IPS-11a (cell line): ENCODE measurements around the gene ATP5IF1.
A peak's percentile ranks its signal among the peaks of the same experiment; 100 is the strongest.

Experiments
- H3K4me3 ChIP-seq: one replicate; pipeline ENCODE4 v1.5.1; 2013; ENCODE audit warnings: low read depth, low read length, control low read depth

The ATP5IF1 gene

DNA sequence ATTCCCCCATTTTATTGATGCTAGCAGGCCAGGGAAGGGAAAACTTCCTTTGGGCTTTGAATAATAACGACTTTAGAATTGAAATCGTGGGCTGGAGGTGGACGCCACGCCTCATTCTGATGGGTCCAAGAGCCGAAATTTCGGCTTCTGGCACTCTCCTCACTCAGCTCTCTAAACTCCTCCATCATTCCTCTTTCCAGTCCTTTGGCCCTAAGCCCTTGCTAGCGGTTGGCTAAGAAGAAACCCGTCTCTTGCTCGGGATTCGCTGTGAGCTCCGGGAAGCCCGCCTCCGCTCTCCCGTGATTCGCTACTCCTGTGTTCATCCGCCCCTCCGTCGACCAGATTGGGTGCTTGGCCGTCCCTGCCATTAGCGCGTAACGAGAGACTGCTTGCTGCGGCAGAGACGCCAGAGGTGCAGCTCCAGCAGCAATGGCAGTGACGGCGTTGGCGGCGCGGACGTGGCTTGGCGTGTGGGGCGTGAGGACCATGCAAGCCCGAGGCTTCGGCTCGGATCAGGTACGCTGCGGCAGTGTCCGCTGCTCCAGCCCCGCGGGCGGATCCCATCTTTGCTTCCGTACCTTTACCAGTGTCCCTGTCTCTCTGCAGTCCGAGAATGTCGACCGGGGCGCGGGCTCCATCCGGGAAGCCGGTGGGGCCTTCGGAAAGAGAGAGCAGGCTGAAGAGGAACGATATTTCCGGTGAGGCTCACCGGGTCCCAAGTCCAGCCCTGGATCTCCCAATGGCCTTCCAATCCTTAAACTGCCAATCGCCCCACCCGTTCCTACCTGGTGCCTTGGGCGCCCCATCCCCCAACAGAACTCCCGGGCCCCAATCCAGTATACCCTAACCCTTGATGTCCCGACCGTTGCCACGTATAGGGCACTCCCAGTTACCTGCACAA is at the start of gene ATP5IF1:
Gene ATP5IF1 (plus strand): TSS at position 370 of the 901 bp plus-strand sequence. CDS start 60 bp downstream, at position 430.
- peak within 1 kb of the TSS; percentile 99 for H3K4me3 ChIP-seq

DNA sequence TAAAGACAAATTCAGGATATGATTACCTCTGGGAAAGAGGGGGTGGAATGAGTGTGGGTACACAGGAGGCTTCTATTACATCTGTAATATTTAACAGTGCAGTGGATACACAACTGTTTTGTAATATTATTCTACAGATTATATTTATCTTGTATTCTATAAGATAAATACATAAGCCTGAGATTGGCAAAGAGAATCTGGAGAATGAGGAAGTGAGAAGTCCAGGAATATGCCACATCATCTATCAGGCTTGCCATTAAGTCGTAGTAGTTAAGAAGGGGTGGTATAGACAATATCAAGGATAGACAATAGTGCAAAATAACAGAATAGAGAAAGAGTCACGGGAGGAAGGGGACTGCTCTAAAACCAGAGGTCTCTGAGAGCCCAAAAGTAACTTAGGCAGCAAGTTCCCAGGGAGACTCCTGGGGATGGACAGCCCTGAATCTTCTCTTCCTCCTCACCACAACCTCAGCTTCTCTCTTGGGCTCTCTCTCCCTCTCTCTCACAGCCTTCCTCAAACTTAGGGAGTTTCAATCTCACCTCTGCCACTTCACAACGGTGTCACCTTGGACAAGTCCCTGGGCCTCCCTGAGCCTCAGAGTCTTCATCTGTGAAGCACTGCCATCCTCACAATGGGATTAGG is 45.5 kb upstream of the ATP5IF1 start:
- H3K4me3 ChIP-seq, result no peak overlapping the region

DNA sequence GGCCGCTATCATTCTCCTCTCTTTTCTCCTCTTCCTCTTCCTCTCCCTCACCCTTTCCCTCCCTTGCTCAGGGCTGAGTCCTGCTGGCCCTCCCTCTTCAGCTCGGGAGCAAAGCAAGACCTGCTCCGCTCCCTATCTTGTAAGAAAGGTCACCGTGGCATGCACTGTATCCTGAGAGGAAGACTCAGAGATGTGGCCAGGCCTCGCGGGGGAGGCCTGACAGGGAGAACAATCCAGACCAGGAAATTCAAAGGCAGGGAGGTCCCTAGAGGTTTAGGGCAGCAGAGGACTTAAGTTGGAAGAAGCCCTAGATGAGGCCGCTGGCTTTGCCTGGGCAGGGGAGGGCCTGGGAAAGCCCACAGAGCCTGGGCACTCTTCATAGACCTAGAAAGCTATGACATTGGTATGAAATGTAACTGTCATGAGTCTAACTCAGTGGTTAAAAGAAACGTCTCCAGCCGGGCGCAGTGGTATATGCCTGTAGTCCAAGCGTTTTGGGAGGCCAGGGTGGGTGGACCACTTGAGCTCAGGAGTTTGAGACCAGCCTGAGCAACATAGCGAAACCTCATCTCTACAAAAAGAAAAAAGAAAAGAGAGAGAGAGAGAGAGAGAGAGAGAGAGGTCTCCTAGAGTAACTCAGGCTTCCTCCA is 44.8 kb upstream of the ATP5IF1 start:
- no peak overlapping the region for H3K4me3 ChIP-seq

DNA sequence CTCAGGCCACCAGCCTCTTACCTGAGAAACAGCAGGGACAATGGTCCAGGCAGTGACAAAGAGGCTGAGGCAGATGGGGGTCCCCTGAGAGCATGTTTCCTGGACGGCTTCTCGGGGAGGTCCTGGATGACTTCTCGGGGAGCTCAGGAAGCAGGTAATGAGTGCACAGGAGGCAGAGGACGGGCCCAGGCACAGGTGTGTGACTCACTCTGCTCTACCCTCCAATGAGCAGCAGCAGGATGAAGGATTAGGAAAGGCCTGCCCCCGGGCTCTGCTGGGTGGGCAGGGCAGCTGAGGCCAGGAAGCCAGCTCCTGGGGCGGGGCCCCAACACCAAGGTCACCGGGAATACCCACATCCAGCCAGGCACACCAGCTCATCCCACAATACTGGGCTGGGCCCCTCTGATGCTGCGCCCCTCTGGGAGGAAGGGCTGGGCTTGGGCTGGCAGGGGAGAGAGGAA is 42.2 kb upstream of the ATP5IF1 start:
- H3K4me3 ChIP-seq, result no peak overlapping the region

DNA sequence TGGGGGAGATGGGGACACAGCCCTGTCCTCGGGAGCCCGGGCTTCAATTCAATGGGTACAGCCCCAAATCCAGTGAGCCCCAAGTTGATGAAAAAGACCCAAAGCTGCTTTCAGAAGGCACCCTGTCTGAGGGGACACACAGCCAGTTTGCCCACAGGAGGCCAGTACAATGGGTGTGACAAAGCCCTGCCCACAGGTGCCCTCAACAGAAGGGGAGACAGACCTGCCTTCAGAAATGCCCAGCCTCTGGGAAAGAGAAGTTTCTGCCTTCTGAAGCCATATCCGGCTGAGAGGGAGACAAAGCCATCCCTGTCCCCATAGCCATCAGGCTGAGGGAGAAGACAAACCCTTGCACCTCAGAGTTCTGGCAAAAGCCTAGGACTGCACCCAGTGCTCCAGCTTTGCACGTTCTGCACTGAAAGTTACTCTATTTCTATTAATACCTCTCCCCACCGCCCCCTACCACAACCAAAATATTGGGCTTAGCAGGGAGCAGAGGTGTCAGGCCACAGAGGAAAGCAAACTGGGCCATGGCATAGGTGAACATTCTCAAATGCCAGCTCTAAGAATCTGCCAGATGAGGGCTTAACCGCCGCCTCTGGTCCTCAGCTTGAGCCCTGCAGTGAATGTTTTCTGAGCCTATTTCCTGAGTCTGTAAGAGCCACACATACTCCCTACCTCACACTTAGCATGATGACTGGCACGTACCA is 41.4 kb upstream of the ATP5IF1 start:
- no peak overlapping the region for H3K4me3 ChIP-seq

DNA sequence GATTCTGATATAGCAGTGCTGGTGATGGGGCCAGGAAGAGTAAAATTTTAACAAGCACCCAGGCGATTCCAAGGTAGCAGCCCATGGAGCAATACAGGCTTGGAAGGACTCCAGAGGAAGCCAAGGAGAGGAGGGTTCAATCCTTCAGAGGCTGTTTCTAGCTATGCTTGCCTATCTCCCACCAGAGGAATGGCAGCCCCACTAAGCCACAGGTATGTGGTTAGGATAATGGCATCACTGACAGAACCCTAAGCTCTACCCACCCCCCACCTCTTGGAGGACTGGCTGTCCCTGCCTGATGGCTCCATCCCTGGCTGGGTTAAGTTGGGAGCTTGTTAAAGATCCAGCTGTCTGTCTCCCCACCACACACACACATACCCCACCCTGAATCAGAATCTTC is 40.1 kb upstream of the ATP5IF1 start:
- H3K4me3 ChIP-seq, result no peak overlapping the region

DNA sequence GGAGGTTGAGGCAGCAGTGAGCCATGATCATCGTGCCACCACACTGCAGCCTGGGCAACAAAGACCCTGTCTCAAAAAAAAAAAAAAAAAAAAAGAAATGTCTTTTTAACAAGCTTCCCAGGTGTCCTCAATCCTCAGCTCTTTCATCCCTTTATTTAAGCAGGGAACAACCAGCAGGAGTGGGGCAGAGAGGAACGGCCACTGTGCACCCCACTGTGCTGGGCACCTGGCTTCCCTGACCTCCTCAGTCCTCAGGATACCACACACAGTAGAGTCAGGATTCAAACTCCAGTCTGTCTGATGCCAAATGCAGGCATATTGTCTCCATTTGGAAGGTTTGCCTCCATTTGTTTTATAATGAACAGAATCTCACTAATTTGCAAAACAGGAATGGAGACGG is 39.6 kb upstream of the ATP5IF1 start:
- no peak overlapping the region for H3K4me3 ChIP-seq

DNA sequence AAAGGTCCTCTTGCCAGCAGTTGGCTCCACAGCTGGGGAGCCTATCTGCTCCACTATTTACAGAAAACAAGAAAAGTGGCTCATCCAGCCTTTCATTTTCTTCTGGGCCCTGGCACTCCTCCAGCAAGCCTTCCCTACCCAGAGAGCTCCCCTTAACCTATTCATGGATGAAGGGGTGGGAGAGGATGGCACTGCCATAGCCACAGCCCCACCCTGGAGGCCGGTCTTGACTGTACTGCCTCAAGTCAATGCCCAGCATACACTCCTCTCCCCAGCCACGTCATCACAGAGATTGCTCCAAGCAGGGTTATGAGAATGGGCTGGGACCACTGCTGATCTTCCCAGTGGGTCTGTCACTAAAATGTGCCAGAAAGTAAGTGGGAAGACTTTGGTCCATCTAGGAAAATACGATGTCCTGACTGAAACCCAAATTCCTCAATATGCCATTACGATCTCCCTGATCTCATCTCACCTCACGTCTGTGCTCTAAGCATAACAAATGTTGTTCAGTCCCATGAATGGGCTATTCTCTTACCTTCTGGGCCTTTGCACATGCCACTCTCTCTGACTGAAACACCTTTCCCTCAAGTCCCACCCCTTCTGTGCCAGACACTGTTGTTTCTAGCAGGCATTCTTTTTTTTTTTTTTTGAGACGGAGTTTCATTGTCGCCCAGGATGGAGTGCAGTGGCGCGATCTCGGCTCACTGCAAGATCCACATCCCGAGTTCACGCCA is 38.1 kb upstream of the ATP5IF1 start:
- H3K4me3 ChIP-seq, result no peak overlapping the region

DNA sequence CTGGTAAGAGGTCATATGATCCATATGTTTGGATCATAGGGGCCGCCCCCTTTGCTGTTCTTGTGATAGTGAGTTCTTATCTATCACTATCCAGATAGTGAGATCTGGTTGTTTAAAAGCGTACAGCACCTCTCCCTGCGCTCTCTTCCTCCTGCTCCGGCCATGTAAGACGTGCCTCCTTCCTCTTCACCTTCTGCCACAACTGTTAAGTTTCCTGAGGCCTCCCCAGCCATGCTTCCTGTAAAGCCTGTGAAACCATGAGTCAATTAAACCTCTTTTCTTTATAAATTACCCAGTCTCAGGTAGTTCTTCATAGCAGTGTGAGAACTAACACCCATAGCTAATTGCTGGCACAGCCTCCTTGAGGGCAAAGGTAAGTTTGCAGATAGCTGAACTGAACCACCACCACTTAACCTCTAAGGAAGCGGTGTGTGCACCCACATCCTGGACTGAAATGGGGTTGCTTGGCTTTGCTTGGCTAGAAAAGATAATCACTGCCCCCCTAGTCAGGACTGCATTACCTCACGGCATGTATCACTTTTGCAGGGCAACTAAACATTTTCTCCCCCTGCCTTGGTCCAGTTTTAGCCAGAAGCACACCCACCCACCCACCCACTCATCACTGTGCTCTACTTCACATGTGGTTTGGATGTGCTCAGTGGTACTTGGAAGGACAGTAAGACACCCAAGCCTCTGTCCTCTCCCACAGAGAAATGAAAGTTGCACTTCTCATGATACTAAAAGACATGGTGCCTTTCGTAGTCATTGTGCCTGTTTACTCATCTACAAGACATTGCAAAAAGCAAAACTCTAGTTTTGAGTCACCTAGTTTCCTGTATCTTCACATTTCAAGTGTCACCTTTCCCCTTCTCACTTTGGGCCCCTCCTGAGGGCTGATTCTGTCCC is 36.3 kb upstream of the ATP5IF1 start:
- H3K4me3 ChIP-seq, result no peak overlapping the region

DNA sequence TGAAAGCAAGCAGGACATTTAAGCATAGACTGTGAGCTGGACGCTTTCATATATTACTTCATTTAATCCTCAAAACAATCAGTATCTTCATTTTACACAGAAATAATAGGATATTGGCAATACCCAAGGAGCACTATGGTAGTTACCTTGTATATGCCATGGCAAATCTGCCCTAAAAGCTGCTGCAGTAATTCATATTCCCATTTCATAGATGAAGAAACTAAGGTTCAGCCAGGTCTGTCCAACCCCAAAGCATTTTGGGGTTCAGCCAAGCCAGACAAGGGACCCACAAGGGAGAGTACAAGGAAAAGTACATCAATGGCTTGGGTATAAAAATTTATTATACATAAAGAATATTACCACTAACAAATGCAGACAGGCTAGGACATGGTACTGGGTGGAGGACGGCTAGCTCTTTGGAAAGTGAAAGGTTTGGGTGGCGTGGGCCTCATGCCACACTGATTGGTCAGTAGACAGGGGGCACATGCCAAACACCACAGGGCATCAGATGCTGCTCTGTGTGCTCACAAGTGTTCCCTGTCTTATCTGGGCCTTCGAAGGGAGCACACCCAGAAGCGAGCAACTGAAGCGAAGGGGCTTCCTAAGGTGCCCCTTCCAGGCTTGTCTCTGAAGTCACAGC is 35.6 kb upstream of the ATP5IF1 start:
- H3K4me3 ChIP-seq, result no peak overlapping the region

DNA sequence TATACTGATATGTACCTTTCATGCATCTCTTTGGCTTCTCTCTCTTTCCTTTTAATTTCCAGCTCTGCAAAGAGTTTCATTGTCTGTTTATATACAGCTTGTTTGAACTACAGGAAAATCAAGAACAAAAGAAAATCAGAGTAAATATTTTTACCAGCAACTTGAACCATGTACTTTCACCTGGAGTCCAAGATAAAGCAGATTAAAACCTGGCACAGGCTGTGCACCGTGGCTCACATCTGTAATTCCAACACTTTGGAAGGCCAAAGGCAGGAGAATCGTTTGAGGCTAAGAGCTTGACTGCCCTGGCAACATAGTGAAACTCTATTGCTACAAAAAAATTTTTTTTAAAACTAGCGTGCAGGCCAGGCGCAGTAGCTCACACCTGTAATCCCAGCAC is 30.7 kb upstream of the ATP5IF1 start:
- no peak overlapping the region for H3K4me3 ChIP-seq

DNA sequence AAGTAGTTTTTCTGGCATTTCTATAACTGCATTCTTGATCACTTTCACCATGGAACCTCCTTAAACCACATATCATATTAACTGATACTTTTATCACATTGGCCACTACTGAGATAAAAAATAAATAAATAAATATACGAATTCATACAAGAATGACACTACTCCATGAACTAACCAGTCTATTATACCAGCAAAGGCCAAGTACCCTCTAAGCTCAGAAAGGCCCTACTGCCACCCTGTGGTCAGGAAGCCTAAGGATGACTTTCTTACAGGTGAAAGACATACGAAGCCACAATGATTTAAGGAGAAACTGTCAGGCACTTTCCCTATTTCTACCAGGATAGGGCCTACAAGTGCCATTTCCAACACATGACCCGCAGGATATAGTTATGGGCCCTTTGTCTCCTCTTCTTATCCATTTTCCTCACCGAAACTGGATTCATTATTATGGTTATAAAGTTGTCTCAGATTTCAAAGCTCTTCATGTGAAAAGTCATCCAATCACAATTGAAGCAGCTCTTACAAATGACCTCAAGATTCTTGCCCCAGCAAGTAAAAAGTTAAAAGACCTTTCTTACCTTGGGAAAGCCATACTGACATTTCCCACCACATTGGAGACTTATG is 27.0 kb upstream of the ATP5IF1 start:
- no peak overlapping the region for H3K4me3 ChIP-seq

DNA sequence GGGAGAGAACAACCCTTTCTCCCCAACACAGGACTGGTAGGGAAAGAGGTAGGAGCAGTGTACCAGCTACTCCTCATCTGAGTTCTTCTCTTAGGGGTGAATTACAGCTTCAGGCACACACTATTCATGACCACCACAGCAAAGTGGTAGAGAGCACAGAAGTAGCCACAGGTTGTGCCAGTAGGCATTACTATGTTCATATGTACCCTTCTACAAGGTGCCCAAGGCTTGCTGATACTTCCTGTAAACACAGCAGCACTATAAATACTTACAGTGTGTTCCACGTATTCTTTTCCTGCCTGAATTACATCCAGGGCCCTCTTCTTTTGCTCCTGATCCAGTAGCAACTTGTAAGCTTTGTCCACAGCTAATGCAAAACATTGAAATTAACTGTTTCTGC is 26.2 kb upstream of the ATP5IF1 start:
- H3K4me3 ChIP-seq, result no peak overlapping the region

DNA sequence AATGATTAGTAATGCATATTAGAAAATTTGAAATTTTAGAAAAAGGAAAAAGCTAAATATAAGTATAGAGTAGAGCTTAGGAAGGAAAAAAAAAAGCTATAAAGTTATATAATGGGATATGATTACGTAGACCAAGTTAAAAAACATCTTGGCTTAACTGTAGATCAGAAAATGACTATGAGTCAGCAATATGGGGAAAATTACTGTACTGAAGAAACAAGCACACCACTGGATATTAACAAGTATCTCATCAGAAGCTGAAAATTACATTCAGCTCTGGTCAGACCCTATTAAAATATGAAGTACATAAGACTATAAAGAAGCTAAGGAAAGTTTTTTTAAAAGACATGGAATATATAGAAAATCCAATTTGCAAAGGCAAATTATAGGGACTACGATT is 22.6 kb upstream of the ATP5IF1 start:
- no peak overlapping the region for H3K4me3 ChIP-seq

DNA sequence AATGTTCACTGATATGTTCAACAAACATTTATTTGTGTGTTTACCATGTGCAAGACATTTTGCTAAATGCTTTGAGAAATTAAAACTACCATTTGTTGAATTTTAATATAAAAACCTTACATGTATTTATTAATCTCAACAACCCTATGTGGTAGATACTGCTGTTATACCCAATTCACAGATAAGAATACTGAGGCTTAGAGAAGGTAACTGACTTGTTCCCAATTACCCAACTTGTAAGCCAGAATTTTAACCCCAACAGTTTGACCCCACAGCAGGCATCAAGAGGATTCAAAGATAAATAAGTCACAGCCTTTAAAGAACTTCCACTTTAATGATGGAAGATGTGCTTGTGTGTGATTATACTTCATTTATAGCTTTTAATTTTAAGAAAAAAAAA is 6.8 kb upstream of the ATP5IF1 start:
- no peak overlapping the region for H3K4me3 ChIP-seq

DNA sequence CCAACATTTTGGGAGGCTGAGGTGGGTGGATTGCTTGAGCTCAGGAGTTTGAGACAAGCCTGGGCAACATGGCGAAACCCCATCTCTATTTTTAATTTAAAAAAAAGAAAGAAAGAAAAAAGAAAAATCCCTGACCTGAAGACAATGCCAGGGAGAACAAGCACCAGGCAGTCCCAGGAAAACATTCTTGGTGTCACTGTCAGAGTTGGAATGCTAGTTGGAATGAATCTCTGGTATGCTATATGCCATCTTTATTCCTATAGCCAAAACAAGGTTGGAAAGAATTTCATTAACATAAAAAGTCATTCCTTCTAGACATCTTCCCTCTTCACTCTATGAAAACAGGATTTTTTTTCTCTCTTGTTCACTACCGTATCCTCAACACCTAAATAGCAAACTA is 5.9 kb upstream of the ATP5IF1 start:
- H3K4me3 ChIP-seq, result no peak overlapping the region

DNA sequence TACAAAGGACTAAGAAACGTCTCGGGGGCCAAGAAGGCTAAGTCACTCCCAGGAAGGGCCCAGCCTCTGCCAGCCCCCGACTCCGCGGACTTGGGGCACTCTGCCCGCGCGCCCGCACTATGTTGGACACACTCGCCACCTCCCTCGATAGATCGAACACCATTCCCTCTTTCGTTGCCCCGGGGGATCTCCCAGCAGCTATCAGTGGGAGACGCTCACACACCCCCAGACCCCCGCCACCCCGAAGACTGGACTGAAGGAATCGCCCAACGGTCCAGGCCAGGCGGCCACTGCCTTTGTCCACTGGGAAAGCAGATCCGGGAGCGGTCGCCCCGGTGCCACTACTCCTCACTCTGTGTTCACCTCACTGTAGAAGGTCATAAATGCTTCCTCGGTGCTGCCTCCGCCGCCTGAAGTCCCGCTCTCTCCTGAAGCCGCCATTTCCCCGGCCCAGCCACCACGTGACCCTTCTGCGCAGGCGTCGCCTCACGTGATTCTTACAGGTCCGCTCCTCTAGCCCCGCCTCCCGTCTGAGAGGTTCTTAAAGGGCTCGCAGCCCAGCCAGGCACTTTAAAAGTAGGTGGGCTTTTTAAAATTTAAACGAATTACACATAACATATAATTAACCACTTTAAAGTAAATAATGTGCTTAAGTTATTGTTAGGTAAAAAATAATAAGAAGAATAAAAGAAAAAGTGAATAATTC is 3.2 kb upstream of the ATP5IF1 start, which contains the start of gene DNAJC8:
Gene DNAJC8 (minus strand): TSS at position 472 of the 706 bp plus-strand sequence. CDS start 31 bp downstream, at position 441.
- H3K4me3 ChIP-seq, result peak within 1 kb of the TSS; percentile 96

DNA sequence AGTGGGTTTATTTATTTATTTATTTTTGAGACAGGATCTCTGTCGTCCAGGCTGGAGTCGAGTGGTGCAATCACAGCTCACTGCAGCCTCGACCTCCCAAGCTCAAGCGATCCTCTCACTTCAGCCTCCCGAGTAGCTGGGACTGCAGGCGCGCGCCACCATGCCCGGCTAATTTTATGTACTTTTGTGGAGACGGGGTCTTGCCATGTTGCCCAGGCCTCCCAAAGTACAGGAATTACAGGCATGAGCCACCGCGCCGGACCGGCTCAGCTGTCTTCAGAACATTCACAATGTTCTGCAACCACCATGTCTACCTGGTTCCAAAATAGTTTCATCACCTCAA is 2.7 kb upstream of the ATP5IF1 start:
- H3K4me3 ChIP-seq, result no peak overlapping the region
